ENCODE data around the gene SUFU.

Gene SUFU

DNA sequence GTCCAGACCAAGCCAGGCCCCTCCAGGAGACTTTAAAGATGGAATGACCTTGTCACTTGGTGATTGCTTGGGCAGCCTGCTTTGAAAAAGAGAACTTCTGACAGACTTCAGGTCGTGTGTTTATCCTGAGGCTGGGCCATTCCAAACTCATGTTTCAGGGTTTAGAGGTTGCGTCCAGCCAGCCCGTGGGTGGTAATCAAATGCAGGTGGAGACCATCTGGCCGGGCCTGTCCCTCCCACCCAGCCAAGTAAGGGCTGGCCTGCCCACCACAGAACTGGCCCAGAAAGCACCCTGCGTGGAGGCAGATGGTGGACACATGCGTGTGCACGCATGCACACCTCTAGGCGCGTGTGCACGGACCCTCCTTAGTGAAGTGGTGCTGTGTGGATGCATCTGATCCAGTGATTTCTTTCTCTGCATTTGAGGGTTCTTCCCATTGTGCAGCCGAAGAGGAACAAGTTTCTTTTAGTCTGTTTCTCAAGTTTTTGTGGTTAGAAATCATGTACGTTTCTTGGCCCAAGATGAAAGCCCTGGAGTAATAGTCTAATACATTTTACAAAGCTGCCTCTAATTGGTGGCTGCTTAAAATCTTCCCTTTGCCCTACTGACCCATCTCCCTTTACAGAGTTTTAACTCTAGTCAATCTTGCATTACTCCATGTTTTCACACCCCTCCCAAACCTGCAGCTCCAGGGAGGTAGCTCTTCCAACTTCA, 43.0 kb downstream of the SUFU start:
- H3K9ac ChIP-seq (ENCODE audit: low read depth, low read length): no peak overlapping the region
- H3K27me3 ChIP-seq (ENCODE audit: insufficient read depth, low read length, poor library complexity): no peaks in the 10 kb centered on the region
- no peak overlapping the region for H3K27ac ChIP-seq (ENCODE audit: low read length)
- TF ChIP-seq, protein P1, sequence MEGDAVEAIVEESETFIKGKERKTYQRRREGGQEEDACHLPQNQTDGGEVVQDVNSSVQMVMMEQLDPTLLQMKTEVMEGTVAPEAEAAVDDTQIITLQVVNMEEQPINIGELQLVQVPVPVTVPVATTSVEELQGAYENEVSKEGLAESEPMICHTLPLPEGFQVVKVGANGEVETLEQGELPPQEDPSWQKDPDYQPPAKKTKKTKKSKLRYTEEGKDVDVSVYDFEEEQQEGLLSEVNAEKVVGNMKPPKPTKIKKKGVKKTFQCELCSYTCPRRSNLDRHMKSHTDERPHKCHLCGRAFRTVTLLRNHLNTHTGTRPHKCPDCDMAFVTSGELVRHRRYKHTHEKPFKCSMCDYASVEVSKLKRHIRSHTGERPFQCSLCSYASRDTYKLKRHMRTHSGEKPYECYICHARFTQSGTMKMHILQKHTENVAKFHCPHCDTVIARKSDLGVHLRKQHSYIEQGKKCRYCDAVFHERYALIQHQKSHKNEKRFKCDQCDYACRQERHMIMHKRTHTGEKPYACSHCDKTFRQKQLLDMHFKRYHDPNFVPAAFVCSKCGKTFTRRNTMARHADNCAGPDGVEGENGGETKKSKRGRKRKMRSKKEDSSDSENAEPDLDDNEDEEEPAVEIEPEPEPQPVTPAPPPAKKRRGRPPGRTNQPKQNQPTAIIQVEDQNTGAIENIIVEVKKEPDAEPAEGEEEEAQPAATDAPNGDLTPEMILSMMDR (IDR thresholded peaks at IDR 0.05; ENCODE audit: borderline replicate concordance, extremely low read depth, low read length, poor library complexity, severe bottlenecking): no peak
- no peak for TF ChIP-seq EZH2 (IDR thresholded peaks at IDR 0.05; ENCODE audit: borderline replicate concordance, low read depth, low read length, severe bottlenecking)
- peaks cover 17% of the 10 kb centered on the region for H3K36me3 ChIP-seq (ENCODE audit: insufficient read depth, low read length)
- H4K20me1 ChIP-seq (ENCODE audit: insufficient read depth, low read length): 0 out of 2 replicates have a peak, but pooled peaks cover 4% of the 10 kb centered on the region
- no peak for ATAC-seq (ENCODE audit: insufficient read depth, low read depth)
- no peaks in the 10 kb centered on the region for H3K79me2 ChIP-seq (ENCODE audit: insufficient read depth, low read length)
- no peaks in the 10 kb centered on the region for H3K4me1 ChIP-seq (ENCODE audit: insufficient read depth, low read length)
- DNase-seq: no peak
- H3K4me2 ChIP-seq (ENCODE audit: insufficient read depth, low read length): no peak overlapping the region
- no peaks in the 10 kb centered on the region for H3K9me3 ChIP-seq (ENCODE audit: insufficient read depth, low read length, severe bottlenecking)
- H3K4me3 ChIP-seq (ENCODE audit: low read depth in 1 of 2, low read length in 2 of 2): no peak overlapping the region
- no peak overlapping the region for H2AFZ ChIP-seq (ENCODE audit: low read depth, low read length)

DNA sequence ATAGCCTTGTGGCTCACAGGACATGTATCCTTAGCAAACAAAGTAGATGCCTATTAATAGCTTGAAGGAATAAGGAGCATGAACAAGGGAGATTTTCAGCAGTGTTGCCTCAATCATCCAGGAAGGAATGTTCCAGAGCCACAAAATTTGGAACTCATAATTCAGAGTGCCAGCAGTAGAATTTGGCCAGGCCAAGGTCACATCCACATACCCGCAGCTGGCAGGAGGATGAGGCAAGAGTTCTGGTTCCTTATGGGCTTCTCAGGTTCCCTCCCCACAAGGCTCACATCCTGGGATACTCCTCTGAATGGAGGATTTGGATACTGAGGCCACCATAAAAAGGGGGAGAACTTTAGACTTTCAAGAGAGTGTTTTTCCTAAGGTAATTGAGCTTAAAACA, 45.8 kb downstream of the SUFU start:
- 0 out of 2 replicates have a peak, but pooled peaks cover 4% of the 10 kb centered on the region for H4K20me1 ChIP-seq (ENCODE audit: insufficient read depth, low read length)
- H3K27me3 ChIP-seq (ENCODE audit: insufficient read depth, low read length, poor library complexity): no peaks in the 10 kb centered on the region
- H3K9ac ChIP-seq (ENCODE audit: low read depth, low read length): no peak overlapping the region
- H3K9me3 ChIP-seq (ENCODE audit: insufficient read depth, low read length, severe bottlenecking): no peaks in the 10 kb centered on the region
- ATAC-seq (ENCODE audit: insufficient read depth, low read depth): no peak
- no peaks in the 10 kb centered on the region for H3K4me1 ChIP-seq (ENCODE audit: insufficient read depth, low read length)
- H3K79me2 ChIP-seq (ENCODE audit: insufficient read depth, low read length): no peaks in the 10 kb centered on the region
- no peak overlapping the region for H3K4me2 ChIP-seq (ENCODE audit: insufficient read depth, low read length)
- peaks cover 24% of the 10 kb centered on the region for H3K36me3 ChIP-seq (ENCODE audit: insufficient read depth, low read length)
- DNase-seq: no peak
- H3K27ac ChIP-seq (ENCODE audit: low read length): no peak overlapping the region
- H2AFZ ChIP-seq (ENCODE audit: low read depth, low read length): no peak overlapping the region
- TF ChIP-seq, protein P1 (IDR thresholded peaks at IDR 0.05; ENCODE audit: borderline replicate concordance, extremely low read depth, low read length, poor library complexity, severe bottlenecking): no peak
- TF ChIP-seq EZH2 (IDR thresholded peaks at IDR 0.05; ENCODE audit: borderline replicate concordance, low read depth, low read length, severe bottlenecking): no peak
- no peak overlapping the region for H3K4me3 ChIP-seq (ENCODE audit: low read depth in 1 of 2, low read length in 2 of 2)

DNA sequence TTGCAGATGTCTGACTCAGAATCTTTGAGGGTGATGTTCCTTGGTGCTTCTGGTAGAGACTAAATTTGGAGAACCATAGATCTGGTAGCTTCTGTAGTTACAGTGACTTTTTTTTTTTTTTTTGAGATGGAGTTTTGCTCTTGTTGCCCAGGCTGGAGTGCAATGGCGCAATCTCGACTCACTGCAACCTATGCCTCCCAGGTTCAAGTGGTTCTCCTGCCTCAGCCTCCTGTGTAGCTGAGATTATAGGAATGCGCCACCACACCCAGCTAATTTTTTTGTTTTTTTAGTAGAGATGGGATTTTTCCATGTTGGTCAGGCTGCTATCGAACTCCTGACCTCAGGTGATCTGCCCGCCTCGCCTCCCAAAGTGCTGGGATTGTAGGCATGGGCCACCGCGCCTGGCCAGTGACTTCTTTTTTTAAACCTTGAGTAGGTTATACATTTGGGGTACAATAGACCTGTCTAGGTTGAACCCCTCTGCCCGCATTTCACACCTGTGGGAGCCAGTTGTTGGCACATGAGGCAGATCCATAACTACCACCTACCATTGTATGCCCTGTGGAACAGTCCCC, 47.0 kb downstream of the SUFU start:
- TF ChIP-seq, protein P1 (IDR thresholded peaks at IDR 0.05; ENCODE audit: borderline replicate concordance, extremely low read depth, low read length, poor library complexity, severe bottlenecking): no peak
- TF ChIP-seq EZH2 (IDR thresholded peaks at IDR 0.05; ENCODE audit: borderline replicate concordance, low read depth, low read length, severe bottlenecking): no peak
- H3K36me3 ChIP-seq (ENCODE audit: insufficient read depth, low read length): peaks cover 24% of the 10 kb centered on the region
- no peak overlapping the region for H3K27ac ChIP-seq (ENCODE audit: low read length)
- no peak overlapping the region for H3K9ac ChIP-seq (ENCODE audit: low read depth, low read length)
- no peaks in the 10 kb centered on the region for H3K27me3 ChIP-seq (ENCODE audit: insufficient read depth, low read length, poor library complexity)
- H3K4me2 ChIP-seq (ENCODE audit: insufficient read depth, low read length): no peak overlapping the region
- ATAC-seq (ENCODE audit: insufficient read depth, low read depth): no peak
- no peak overlapping the region for H3K4me3 ChIP-seq (ENCODE audit: low read depth in 1 of 2, low read length in 2 of 2)
- no peak for DNase-seq
- no peaks in the 10 kb centered on the region for H3K4me1 ChIP-seq (ENCODE audit: insufficient read depth, low read length)
- no peaks in the 10 kb centered on the region for H3K79me2 ChIP-seq (ENCODE audit: insufficient read depth, low read length)
- no peak overlapping the region for H2AFZ ChIP-seq (ENCODE audit: low read depth, low read length)
- H3K9me3 ChIP-seq (ENCODE audit: insufficient read depth, low read length, severe bottlenecking): no peaks in the 10 kb centered on the region
- H4K20me1 ChIP-seq (ENCODE audit: insufficient read depth, low read length): 0 out of 2 replicates have a peak, but pooled peaks cover under 1% of the 10 kb centered on the region
